Mesenchymal stem cell (in vitro differentiated cells and primary cell): Measurements from ENCODE around the gene TBC1D3B.

Experiments
- DNase-seq: peaks from one replicate; pipeline ENCODE4 v3.0.0-alpha.2; 2013
- H2AFZ ChIP-seq: one replicate; pipeline ENCODE4 v1.6.1; 2013; ENCODE audit warnings: low read depth, mild to moderate bottlenecking, control low read depth, inconsistent platforms, low read length, moderate library complexity
- H2AK5ac ChIP-seq: 2 replicates; pipeline ENCODE4 v1.6.1; 2013; ENCODE audit warnings: low read length, moderate library complexity, mild to moderate bottlenecking, inconsistent platforms; ENCODE audit not compliant: severe bottlenecking
- H2BK120ac ChIP-seq: one replicate; pipeline ENCODE4 v1.6.1; 2013; ENCODE audit warnings: low read depth, mild to moderate bottlenecking, inconsistent platforms, low read length, moderate library complexity
- H2BK12ac ChIP-seq, 2 experiments: one replicate each; pipeline ENCODE4 v1.6.1; 2013; ENCODE audit warnings: inconsistent platforms in 2 of 2, low read length in 2 of 2, mild to moderate bottlenecking in 2 of 2, moderate library complexity in 2 of 2, control low read depth in 1 of 2
- H2BK15ac ChIP-seq: one replicate; pipeline ENCODE4 v1.6.1; 2013; ENCODE audit warnings: mild to moderate bottlenecking, low read depth, inconsistent platforms; ENCODE audit not compliant: poor library complexity, severe bottlenecking
- H2BK5ac ChIP-seq: 2 replicates; pipeline ENCODE4 v1.6.1; 2013; ENCODE audit warnings: low read depth, mild to moderate bottlenecking, low read length, control low read depth, inconsistent platforms; ENCODE audit not compliant: poor library complexity, severe bottlenecking
- H3K14ac ChIP-seq, 2 experiments: one replicate each; pipeline ENCODE4 v1.6.1; 2013; ENCODE audit warnings: inconsistent platforms in 2 of 2, low read length in 2 of 2, control low read depth in 1 of 2, mild to moderate bottlenecking in 1 of 2, moderate library complexity in 1 of 2
- H3K18ac ChIP-seq, 2 experiments: one replicate each; pipeline ENCODE4 v1.6.1; 2013; ENCODE audit warnings: inconsistent platforms in 2 of 2, low read length in 2 of 2, control low read depth in 1 of 2, low read depth in 1 of 2, mild to moderate bottlenecking in 1 of 2
- H3K23ac ChIP-seq, 2 experiments: one replicate each; pipeline ENCODE4 v1.6.1; 2013; ENCODE audit warnings: inconsistent platforms in 2 of 2, low read length in 2 of 2, mild to moderate bottlenecking in 2 of 2, moderate library complexity in 2 of 2, control low read depth in 1 of 2
- H3K27ac ChIP-seq: 2 replicates; pipeline ENCODE4 v1.5.1; 2013; ENCODE audit warnings: mild to moderate bottlenecking, moderate library complexity, low read length, control low read depth, inconsistent platforms; ENCODE audit not compliant: poor library complexity, severe bottlenecking
- H3K27me3 ChIP-seq, 2 experiments: 2 replicates each; pipeline versions ENCODE4 v1.6.1 to v1.7.0; 2013; ENCODE audit warnings: low read length in 2 of 2, mild to moderate bottlenecking in 2 of 2, moderate library complexity in 2 of 2, control low read depth in 1 of 2, inconsistent platforms in 1 of 2; ENCODE audit not compliant: control insufficient read depth in 1 of 2, insufficient read depth in 1 of 2
- H3K36me3 ChIP-seq, 2 experiments: 2 replicates each; pipeline versions ENCODE4 v1.6.1 to v1.7.0; 2013; ENCODE audit warnings: low read length in 2 of 2, control low read depth in 1 of 2, inconsistent platforms in 1 of 2, low read depth in 1 of 2, mild to moderate bottlenecking in 1 of 2; ENCODE audit not compliant: insufficient read depth in 2 of 2, control insufficient read depth in 1 of 2
- H3K4ac ChIP-seq, 2 experiments: one replicate each; pipeline ENCODE4 v1.6.1; 2013; ENCODE audit warnings: inconsistent platforms in 2 of 2, low read length in 2 of 2, mild to moderate bottlenecking in 2 of 2, moderate library complexity in 2 of 2, control low read depth in 1 of 2, low read depth in 1 of 2
- H3K4me1 ChIP-seq: 2 replicates; pipeline ENCODE4 v1.6.1; 2013; ENCODE audit warnings: low read depth, low read length, control low read depth; ENCODE audit not compliant: control insufficient read depth, insufficient read depth
- H3K4me2 ChIP-seq: 2 replicates; pipeline ENCODE4 v1.6.1; 2013; ENCODE audit warnings: low read length, mild to moderate bottlenecking, inconsistent platforms; ENCODE audit not compliant: poor library complexity, severe bottlenecking
- H3K4me3 ChIP-seq, 2 experiments: 2 replicates each; pipeline versions ENCODE4 v1.5.1 to v1.7.0; 2013; ENCODE audit warnings: low read length in 2 of 2, mild to moderate bottlenecking in 2 of 2, control low read depth in 1 of 2, low read depth in 1 of 2; ENCODE audit not compliant: insufficient read depth in 1 of 2
- H3K79me1 ChIP-seq: replicated peaks from 2 replicates; pipeline ENCODE4 v1.6.1; 2013; ENCODE audit warnings: mild to moderate bottlenecking, control low read depth, low read length, inconsistent platforms; ENCODE audit not compliant: poor library complexity, severe bottlenecking
- H3K9ac ChIP-seq: 2 replicates; pipeline ENCODE4 v1.7.0; 2013; ENCODE audit warnings: mild to moderate bottlenecking, low read length, moderate library complexity
- H3K9me3 ChIP-seq: 2 replicates; pipeline ENCODE4 v1.7.0; 2013; ENCODE audit warnings: mild to moderate bottlenecking, low read length; ENCODE audit not compliant: control insufficient read depth
- H4K8ac ChIP-seq: one replicate; pipeline ENCODE4 v1.6.1; 2013; ENCODE audit warnings: inconsistent platforms, mild to moderate bottlenecking, low read length, moderate library complexity
- H4K91ac ChIP-seq: one replicate; pipeline ENCODE4 v1.6.1; 2013; ENCODE audit warnings: mild to moderate bottlenecking, low read length, inconsistent platforms
- WGBS: methylation state at CpG from one replicate; pipeline ENCODE4 v1.1.7; 2013; ENCODE audit warnings: mixed read lengths; 5-methylcytosine and 5-hydroxymethylcytosine counted together

The TBC1D3B gene

GRCh38 chr17:36198831-36199465 is 22.5 kb upstream of the TBC1D3B start:
- H2AK5ac ChIP-seq: no peak overlapping the region
- H3K4me3 ChIP-seq: no peak overlapping the region
- H2BK5ac ChIP-seq: no peak overlapping the region
- no peak overlapping the region for H2BK15ac ChIP-seq
- no peak overlapping the region for H3K9ac ChIP-seq
- no peaks in the 10 kb centered on the region for H3K9me3 ChIP-seq
- H2AFZ ChIP-seq: no peak overlapping the region
- no peak for DNase-seq
- no peak overlapping the region for H3K4ac ChIP-seq
- H4K8ac ChIP-seq: no peak overlapping the region
- H2BK12ac ChIP-seq: no peak overlapping the region
- peaks cover 4% of the 10 kb centered on the region for H3K4me1 ChIP-seq
- no peak overlapping the region for H3K14ac ChIP-seq
- peaks cover 3 to 20% of the 10 kb centered on the region in 2 experiments for H3K27me3 ChIP-seq
- H3K36me3 ChIP-seq: no peaks in the 10 kb centered on the region
- 76% methylated on average over 7 of the region's 7 CpGs for WGBS
- H3K79me1 ChIP-seq: no peaks in the 10 kb centered on the region
- no peak overlapping the region for H4K91ac ChIP-seq
- no peak overlapping the region for H2BK120ac ChIP-seq
- H3K23ac ChIP-seq: no peak overlapping the region
- H3K18ac ChIP-seq: no peak overlapping the region
- H3K27ac ChIP-seq: no peak overlapping the region
- no peak overlapping the region for H3K4me2 ChIP-seq

- H2AFZ ChIP-seq: no peak overlapping the region
- peak; percentile 32 for DNase-seq
- no peak overlapping the region for H3K4ac ChIP-seq
- H3K14ac ChIP-seq: no peak overlapping the region
- H3K9ac ChIP-seq: no peak overlapping the region
- H3K18ac ChIP-seq: no peak overlapping the region
- H3K4me3 ChIP-seq: no peak overlapping the region
- H2BK120ac ChIP-seq: no peak overlapping the region
- H2BK5ac ChIP-seq: no peak overlapping the region
- no peak overlapping the region for H2AK5ac ChIP-seq
- H3K4me1 ChIP-seq: peaks cover 4% of the 10 kb centered on the region
- H2BK15ac ChIP-seq: no peak overlapping the region
- H3K79me1 ChIP-seq: no peaks in the 10 kb centered on the region
- 68% methylated on average over 4 of the region's 4 CpGs for WGBS
- no peak overlapping the region for H4K91ac ChIP-seq
- H3K27ac ChIP-seq: no peak overlapping the region
- no peak overlapping the region for H4K8ac ChIP-seq
- no peaks in the 10 kb centered on the region for H3K9me3 ChIP-seq
- peaks cover 0 to 20% of the 10 kb centered on the region in 2 experiments for H3K27me3 ChIP-seq
- no peaks in the 10 kb centered on the region for H3K36me3 ChIP-seq
- no peak overlapping the region for H3K23ac ChIP-seq
- H3K4me2 ChIP-seq: no peak overlapping the region
- no peak overlapping the region for H2BK12ac ChIP-seq
Measured at GRCh38 chr17:36197387-36197703, 20.9 kb upstream of the TBC1D3B start.

- Histone ChIP-seq H4K91ac (no peak overlapping the region), H3K4me1 (peaks cover 4% of the 10 kb centered on the region), H3K18ac (no peak overlapping the region), H2BK12ac (no peak overlapping the region), H3K23ac (no peak overlapping the region), H2BK5ac (no peak overlapping the region), H4K8ac (no peak overlapping the region), H2BK120ac (no peak overlapping the region), H2AK5ac (no peak overlapping the region), H3K36me3 (no peaks in the 10 kb centered on the region), H3K27ac (no peak overlapping the region), H2AFZ (no peak overlapping the region), H3K9me3 (no peaks in the 10 kb centered on the region), H2BK15ac (no peak overlapping the region), H3K14ac (no peak overlapping the region), H3K79me1 (no peaks in the 10 kb centered on the region), H3K27me3 (peaks cover 0 to 20% of the 10 kb centered on the region in 2 experiments), H3K9ac (no peak overlapping the region), H3K4ac (no peak overlapping the region), H3K4me2 (no peak overlapping the region), H3K4me3 (no peak overlapping the region)
- WGBS: 69% methylated on average over 3 of the region's 3 CpGs
- no peak for DNase-seq
Measured at GRCh38 chr17:36196131-36196486, 19.7 kb upstream of the TBC1D3B start.

- Histone ChIP-seq H3K14ac (peak overlapping the region in 1 of 2 experiments; percentile 24), H3K9me3 (no peaks in the 10 kb centered on the region), H4K91ac (peak overlapping the region; percentile 44), H3K4me1 (peaks cover 4% of the 10 kb centered on the region), H3K4me2 (no peak overlapping the region), H2BK12ac (peak overlapping the region; percentile 4 to 59), H3K79me1 (no peaks in the 10 kb centered on the region), H3K23ac (peak overlapping the region in 1 of 2 experiments; percentile 46), H3K36me3 (no peaks in the 10 kb centered on the region), H2BK15ac (peak overlapping the region; percentile 82), H2AK5ac (no peak overlapping the region), H2BK120ac (no peak overlapping the region), H3K27ac (no peak overlapping the region), H3K4ac (peak overlapping the region in 1 of 2 experiments; percentile 10), H3K4me3 (no peak overlapping the region), H3K9ac (no peak overlapping the region), H4K8ac (peak overlapping the region; percentile 8), H3K27me3 (peaks cover 0 to 20% of the 10 kb centered on the region in 2 experiments), H2AFZ (no peak overlapping the region), H3K18ac (peak overlapping the region in 1 of 2 experiments; percentile 4), H2BK5ac (no peak overlapping the region)
- 67% methylated on average over 10 of the region's 10 CpGs for WGBS
- DNase-seq: no peak
Measured at GRCh38 chr17:36195434-36196130, 19.1 kb upstream of the TBC1D3B start.
